Progenitor cell of endocrine pancreas (in vitro differentiated cells): Measurements from ENCODE around the gene POLR1A. TPM values are rescaled to one million over a fixed set of nuclear protein-coding genes. Genes with fewer than 3 reads are reported as not detected.

Source experiments
- DNase-seq: peaks from one replicate; pipeline ENCODE4 v3.0.0; 2021; ENCODE audit warnings: low spot score; ENCODE audit not compliant: unreplicated experiment
- H3K27ac Mint-ChIP-seq: 2 replicates; pipeline ENCODE4 v1.8.0; 2021; ENCODE audit warnings: mild to moderate bottlenecking, moderate library complexity, mixed read lengths
- H3K27me3 Mint-ChIP-seq: 2 replicates; pipeline ENCODE4 v1.8.0; 2021; ENCODE audit warnings: mixed read lengths
- H3K36me3 Mint-ChIP-seq: 2 replicates; pipeline ENCODE4 v1.8.0; 2022; ENCODE audit warnings: mixed read lengths; ENCODE audit not compliant: insufficient read depth
- H3K4me1 Mint-ChIP-seq: 2 replicates; pipeline ENCODE4 v1.8.0; 2021; ENCODE audit warnings: low read depth, mixed read lengths
- H3K4me3 Mint-ChIP-seq: 2 replicates; pipeline ENCODE4 v1.8.0; 2021; ENCODE audit warnings: low read depth, mild to moderate bottlenecking, moderate library complexity, mixed read lengths
- H3K9me3 Mint-ChIP-seq: 2 replicates; pipeline ENCODE4 v1.8.0; 2021; ENCODE audit warnings: low read depth, mixed read lengths
- total RNA-seq: library from RNA; stranded (reverse); gene quantifications from 2 replicates; pipeline ENCODE4 v1.2.1, GENCODE V29; 2021
- TF ChIP-seq, protein P1 (sequence below): fragments of 200-600 bp; sonication (generic); IDR thresholded peaks from one replicate; pipeline ENCODE4 v1.5.0; 2021; ENCODE audit warnings: antibody characterized with exemption, mild to moderate bottlenecking; ENCODE audit not compliant: unreplicated experiment

POLR1A gene
- total RNA-seq, 1 donor from 2014 or later = 47.9 TPM

DNA sequence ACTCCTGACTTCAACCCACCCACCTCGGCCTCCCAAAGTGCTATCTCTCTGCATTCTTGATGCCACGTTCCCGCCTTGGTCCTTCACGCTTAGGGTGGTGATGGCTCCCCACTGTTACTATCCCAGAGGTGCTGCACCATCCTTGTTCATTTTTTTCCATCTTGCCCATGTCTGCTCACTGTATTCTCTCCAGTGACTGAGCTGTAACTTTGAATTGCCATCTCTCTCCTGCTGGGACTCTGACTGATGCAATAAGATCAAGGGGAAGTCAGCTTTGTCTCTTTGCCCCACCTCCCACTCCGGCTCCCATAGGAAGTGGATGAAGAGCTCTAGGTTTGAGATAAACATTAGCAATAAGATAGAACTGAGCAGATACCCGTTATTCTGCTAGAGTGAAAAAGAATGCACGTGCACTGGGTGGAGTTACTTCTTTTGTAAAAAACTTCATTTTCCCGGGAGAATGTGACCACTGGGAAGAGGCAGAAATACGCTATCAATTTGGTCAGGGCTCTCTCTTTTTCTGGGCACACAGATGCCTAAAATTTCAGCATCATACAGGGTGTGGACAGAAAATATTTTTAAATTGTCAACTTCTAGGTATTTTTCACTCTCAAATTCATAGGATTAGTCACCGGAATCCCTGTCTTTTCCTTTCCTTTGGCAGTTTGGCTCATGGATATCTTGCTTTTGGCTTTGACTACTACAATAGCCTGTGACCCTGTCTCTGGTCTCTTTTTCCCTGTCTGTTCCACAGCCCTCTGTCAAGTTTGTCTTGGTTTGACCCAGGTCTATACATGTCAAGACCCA is 105.4 kb downstream of the POLR1A start:
- no peak for DNase-seq
- no peak overlapping the region for H3K27ac Mint-ChIP-seq
- peaks cover 1% of the 10 kb centered on the region for H3K36me3 Mint-ChIP-seq
- H3K27me3 Mint-ChIP-seq = no peaks in the 10 kb centered on the region
- peaks cover 31% of the 10 kb centered on the region for H3K4me1 Mint-ChIP-seq
- H3K9me3 Mint-ChIP-seq = peaks cover 11% of the 10 kb centered on the region
- TF ChIP-seq, protein P1, sequence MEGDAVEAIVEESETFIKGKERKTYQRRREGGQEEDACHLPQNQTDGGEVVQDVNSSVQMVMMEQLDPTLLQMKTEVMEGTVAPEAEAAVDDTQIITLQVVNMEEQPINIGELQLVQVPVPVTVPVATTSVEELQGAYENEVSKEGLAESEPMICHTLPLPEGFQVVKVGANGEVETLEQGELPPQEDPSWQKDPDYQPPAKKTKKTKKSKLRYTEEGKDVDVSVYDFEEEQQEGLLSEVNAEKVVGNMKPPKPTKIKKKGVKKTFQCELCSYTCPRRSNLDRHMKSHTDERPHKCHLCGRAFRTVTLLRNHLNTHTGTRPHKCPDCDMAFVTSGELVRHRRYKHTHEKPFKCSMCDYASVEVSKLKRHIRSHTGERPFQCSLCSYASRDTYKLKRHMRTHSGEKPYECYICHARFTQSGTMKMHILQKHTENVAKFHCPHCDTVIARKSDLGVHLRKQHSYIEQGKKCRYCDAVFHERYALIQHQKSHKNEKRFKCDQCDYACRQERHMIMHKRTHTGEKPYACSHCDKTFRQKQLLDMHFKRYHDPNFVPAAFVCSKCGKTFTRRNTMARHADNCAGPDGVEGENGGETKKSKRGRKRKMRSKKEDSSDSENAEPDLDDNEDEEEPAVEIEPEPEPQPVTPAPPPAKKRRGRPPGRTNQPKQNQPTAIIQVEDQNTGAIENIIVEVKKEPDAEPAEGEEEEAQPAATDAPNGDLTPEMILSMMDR = no peak
- no peak overlapping the region for H3K4me3 Mint-ChIP-seq

DNA sequence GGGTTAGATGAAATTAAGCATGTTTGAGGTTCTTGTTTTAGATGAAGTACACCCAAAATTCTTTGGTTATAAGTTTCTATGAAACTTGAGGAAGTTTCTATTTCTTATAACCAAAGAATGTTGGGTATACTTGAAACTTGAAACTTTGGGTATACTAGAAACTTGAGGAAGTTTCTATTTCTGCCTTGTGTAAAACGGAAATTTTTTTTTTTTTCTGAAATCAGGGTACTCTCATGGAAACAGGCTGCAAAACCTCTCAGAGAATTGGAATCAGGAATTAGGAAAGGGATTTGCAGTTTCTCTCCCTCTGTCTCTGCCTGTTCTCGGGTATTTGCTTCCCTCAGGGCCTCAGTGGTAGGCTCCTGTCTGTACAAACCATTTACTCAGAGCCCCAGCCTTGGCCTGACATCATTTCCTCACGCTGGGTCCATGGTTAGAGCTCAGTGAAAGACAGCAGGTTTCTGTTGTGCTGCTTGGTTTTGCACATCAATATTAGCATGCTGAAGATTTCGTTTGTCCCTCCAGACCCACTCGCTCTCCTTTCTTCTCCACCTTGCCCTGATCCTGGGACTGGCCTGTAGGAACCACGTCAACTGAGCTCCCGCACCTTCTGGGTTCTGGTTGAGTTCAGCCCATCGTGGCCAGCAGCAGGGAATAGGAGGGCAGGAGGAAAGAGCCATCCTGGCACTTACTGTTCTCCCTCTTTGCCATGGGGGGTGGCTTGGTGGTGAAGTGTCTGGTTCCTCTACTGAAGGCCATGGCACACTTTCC is 106.4 kb downstream of the POLR1A start:
- peaks cover 6% of the 10 kb centered on the region for H3K9me3 Mint-ChIP-seq
- H3K4me3 Mint-ChIP-seq = no peak overlapping the region
- peaks cover 31% of the 10 kb centered on the region for H3K4me1 Mint-ChIP-seq
- TF ChIP-seq, protein P1 = no peak
- DNase-seq = no peak
- H3K36me3 Mint-ChIP-seq = peaks cover 1% of the 10 kb centered on the region
- no peak overlapping the region for H3K27ac Mint-ChIP-seq
- no peaks in the 10 kb centered on the region for H3K27me3 Mint-ChIP-seq

DNA sequence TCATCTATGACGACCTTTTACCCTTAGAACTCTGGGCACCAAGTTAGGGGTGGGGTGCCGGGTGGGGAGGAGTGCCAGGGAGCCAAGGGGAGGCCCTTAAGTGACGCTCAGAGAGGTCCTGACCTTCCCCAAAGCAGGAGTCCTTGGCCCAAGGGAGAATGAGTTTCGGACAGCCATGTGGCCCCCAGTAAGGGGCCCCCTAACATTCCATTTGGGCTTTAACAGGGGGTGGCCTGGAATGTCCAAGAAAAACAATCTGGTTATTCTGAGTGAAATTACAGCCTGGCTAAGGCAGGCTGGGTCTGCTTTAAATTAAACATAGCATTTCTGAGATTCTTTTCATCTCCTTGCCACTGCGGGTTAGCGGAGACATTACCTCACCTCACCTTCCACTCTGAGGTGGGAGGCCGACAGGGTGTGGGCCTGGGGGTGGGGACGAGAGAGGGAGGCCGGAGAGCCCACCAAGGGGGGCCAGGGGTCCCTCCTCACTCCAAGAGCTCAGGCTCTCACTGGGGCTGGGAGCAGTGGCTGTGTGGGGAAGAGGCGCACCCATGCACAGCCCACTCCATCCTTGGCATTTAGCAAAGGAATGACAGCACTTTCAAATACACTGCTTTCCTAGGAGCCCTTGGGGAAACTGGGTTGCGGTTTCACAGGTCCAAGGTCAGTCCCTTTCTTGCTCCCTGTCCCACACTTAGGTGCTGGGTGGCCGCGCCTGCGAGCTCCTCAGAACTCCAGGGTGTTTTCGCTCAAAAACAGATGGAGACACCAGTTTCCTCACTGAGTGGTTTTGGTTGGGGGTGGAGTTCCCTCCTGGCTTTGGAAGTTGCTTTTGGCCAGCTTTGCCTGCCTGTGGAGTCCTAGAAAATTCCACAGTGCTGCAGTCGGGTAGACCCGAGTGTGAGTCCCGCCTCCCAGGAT is 107.4 kb downstream of the POLR1A start:
- peaks cover 31% of the 10 kb centered on the region for H3K4me1 Mint-ChIP-seq
- H3K9me3 Mint-ChIP-seq = peaks cover 6% of the 10 kb centered on the region
- no peak overlapping the region for H3K4me3 Mint-ChIP-seq
- no peak overlapping the region for H3K27ac Mint-ChIP-seq
- peaks cover 1% of the 10 kb centered on the region for H3K36me3 Mint-ChIP-seq
- DNase-seq = no peak
- no peaks in the 10 kb centered on the region for H3K27me3 Mint-ChIP-seq
- TF ChIP-seq, protein P1 = no peak

DNA sequence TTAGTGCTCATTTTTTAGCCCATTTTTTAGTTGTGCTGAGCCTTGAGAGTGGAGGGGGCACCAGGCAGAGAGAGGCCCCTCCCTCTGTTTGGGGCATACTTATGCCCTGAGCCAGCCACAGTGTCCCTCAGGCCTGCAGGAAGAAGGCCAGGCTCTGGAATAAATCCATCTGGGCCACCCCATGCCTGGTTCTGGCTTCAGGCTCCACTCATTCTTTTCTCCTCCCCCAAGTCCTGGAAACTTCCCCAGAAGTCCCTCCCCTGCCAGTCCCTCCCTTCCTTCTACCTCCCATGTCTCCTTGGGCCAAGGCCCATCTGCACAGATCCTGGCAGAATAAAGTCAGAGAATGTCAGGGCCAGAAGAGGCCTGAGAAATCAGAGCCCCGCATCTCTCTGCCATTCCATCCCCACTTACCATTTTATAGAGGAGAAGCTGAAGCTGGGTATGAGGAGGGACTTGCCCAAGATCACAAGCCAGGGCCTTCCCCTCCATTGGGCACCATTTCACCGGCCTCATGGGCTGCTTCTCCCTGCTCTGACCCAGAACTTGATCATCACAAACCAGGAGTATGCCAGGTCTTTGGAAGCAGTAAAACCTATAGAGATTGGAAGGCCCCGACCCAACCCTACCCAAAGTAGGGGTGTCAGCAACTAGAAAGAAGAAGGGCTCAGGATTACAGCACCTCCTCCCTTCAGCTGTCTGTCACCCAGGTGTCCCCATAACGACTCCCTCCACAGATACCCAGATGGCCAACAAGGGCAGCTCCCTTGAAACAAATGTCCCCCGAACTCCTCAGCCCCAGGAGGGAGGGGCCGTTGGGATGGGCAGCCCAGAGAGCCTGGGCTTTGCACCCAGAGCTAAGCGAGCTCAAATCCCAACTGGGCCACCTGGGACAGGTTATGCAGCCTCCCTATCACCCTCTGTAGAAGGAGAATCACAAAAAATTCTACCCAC is 108.4 kb downstream of the POLR1A start:
- Mint-ChIP-seq H3K9me3 (peaks cover 6% of the 10 kb centered on the region), H3K4me1 (peaks cover 31% of the 10 kb centered on the region), H3K27ac (peak overlapping the region; percentile 84), H3K36me3 (peaks cover 1% of the 10 kb centered on the region), H3K4me3 (no peak overlapping the region), H3K27me3 (no peaks in the 10 kb centered on the region)
- DNase-seq = no peak
- TF ChIP-seq, protein P1 = no peak
